HG03558 (cell line): ENCODE data around the gene HOMER3.

Source experiments
- ATAC-seq: cut with Tn5 transposase; IDR thresholded peaks from one replicate; pipeline ENCODE4 v1.9.1; 2021; ENCODE audit warnings: moderate number of reproducible peaks; ENCODE audit not compliant: unreplicated experiment; ENCODE audit errors: extremely low read depth

Gene HOMER3

GRCh38 chr19:18889949-18890745 lies 50.9 kb downstream of the HOMER3 start:
- ATAC-seq: no peak

GRCh38 chr19:18886972-18887371 lies 54.0 kb downstream of the HOMER3 start:
- ATAC-seq: no peak

DNA sequence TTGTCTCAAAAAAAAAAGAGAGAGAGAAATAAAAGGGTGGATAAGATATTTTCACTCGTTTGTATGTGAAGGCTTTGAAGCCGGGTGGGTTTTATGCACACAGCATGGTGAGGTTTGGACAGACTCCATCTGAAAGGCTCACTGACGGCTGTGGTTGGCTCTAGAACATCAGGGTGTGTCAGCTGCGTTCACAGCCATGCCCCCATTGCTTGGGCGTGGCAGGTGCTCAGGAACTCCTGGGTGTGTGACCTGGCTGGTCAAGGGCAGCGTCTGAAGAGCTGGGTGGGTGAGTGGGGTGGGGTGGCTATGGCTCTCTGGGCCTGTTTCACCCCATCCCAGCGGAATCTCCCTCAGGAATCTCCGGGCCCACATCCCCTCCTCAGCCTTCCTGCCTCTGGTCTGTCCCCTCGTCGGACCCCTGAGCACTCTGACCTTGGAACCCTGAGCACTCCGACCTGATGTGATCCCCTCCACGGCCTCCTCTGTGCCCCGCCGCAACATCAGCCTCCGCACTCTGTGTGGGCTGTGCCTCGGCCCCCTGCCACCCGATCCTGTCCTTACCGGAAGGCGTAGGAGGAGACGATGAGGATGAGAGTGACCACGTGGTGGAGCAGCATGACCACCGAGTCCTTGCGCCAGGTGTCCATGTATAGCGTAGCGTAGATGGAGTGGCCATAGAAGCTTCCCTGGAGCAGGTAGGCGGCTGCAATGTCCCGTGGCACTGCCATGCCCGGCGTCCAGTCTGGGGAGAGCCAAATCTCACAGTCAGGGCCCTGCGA lies 57.3 kb downstream of the HOMER3 start:
- no peak for ATAC-seq

GRCh38 chr19:18881491-18881890 lies 59.5 kb downstream of the HOMER3 start:
- ATAC-seq: no peak

- no peak for ATAC-seq
Measured at GRCh38 chr19:18879579-18880373, 61.2 kb downstream of the HOMER3 start.
